ENCODE results near the gene JPH4.

The JPH4 gene

DNA sequence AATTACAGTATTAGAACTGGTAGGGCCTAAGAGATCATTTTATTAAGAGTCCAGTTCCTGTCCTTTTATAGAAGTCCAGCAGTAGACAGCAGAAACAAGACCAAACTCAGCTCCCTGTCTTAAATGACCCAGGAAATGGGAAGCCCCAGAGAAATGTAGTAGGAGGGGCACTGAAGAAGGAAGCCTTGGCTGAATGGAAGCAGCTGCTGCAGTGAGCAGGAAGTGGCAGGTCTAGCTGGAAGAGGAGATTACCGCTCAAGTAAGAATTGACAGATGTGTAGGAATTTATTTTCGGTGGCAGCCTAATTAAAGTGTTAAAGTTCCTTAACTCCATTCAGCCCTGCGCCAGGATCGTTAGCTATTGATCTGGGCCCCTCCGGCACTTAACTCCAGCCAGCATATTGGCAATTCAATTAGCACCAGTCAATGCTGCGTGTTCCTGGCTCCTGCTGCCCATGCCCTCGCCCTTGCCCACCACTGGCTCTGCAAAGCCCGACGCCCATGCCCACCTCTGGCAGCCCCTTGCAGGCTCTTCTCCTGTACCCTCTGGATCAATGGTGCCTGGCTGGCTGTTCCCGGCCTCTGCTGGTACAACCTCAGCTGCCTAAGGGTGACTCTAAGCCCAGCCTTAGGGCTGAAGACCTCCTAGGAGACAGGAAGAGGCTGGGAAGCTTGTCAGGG is 48.1 kb downstream of the JPH4 start:
- DNase-seq (ENCODE audit: low read depth in 2 of 2), result no peak

DNA sequence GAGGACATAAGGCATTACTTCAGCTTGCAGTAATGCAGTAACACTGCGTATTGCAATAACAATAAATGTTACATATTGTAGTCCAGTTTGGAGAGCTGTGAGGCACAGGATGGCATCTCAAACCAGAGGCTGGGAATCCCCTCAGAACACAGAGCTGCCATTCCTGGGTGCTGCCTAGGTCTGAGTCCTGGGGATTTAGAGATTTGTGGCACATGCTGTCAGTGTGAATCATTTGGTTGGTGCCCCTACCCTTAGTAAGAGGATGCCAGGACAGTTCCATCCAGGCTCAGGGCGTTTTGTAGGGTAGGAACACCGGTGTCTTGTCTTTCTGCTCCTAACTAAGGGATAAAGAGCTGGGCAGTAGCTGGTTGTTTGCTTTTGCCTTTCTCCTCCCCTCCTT is 49.6 kb downstream of the JPH4 start:
- DNase-seq (ENCODE audit: low read depth in 2 of 2), result no peak

DNA sequence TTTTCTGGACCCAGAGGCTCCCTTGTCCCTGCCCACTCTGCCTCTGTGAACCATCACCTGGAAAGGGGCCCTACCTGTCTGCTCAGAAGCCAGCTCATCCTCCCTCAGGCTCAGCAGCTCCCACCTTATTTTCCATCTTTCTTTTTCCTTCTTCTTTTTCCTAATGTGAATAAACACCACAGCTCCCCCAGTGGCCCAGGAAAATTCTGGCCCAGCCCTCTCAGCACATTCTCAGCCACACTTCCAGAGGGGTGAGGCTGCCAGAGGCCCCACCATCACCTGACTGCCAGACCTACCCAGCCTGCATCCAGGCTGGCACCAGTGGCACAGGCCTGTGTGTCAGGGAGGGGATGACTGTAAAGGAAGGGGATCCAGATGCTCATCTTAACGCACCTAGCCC is 50.0 kb downstream of the JPH4 start:
- no peak for DNase-seq (ENCODE audit: low read depth in 2 of 2)

DNA sequence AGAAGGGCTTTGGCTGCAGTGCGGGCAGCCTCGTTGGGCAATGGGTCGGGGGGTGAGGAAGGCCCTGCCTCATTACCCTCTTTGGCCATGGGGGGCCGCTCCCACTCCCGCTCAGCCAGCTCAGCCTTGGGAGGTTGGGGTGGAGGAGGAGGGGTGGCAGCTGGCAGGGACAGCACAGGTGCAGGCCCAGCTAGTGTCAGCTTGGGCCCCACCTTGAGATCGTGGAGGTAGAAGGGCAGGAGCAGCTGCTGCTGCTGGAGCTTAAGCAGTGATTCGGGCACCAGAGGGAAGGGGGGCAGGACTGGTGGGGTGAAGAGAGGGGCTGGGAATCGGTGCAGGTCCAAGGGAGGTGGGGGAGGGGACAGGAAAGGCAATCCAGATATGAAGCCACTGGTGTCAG is 53.0 kb downstream of the JPH4 start:
- no peak for DNase-seq (ENCODE audit: low read depth in 2 of 2)

DNA sequence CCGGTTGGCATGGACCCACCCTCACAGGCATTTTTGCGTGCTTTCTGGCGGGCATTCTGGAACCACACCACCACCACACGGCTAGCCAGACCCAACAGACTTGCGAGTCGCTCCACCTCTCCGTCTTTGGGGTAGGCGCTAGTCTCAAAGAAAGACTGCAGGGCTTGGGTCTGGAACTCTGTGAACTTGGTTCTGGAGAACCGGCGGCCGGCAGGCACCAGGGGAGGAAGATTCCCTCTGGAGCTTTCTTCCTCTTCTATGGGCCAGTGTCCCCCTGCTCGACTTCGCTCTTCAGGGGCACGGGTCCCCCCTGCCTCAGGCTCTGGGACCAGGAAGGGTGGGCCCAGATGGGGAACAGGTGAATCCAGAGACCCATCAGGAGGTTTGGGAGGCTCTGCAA is 53.6 kb downstream of the JPH4 start:
- DNase-seq (ENCODE audit: low read depth in 2 of 2), result no peak

DNA sequence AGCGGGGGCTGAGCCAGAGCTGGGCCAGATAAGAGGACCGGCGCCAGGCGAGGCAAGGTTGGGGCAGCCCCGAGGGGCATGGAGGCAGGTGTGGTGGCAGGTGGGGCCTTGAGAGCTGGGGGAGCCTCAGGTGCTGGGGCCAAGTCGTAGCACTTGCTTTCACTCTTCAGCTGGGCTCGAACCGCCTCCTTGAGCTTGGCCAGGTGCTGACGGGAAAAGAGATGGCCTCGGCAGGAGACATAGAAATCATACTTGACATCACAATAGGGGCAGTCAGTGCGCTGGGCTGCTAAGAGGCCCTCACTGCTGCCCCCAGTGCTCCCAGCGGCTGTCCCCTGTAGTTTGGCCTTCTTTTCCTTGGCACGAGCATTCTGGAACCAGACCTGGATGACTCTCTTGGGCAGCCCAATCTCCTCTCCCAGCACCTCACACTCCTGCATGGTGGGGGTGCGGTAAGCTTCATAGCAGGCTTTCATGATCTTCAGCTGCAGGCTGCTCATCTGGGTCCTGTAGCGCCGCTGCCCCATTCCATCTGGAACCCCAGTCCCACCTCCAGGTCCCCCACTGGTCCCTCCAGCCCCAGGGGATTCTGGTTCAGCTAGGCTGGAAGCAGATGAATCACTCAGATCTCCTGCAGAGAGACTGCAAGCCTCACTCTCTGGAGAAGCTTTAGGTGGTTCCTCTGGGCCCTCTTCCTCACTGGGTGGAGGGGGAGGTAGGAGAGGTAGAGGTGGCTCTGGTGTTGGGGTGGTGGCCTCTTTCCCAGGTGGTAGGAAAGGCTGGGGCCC is 55.2 kb downstream of the JPH4 start:
- DNase-seq (ENCODE audit: low read depth in 2 of 2), result no peak

DNA sequence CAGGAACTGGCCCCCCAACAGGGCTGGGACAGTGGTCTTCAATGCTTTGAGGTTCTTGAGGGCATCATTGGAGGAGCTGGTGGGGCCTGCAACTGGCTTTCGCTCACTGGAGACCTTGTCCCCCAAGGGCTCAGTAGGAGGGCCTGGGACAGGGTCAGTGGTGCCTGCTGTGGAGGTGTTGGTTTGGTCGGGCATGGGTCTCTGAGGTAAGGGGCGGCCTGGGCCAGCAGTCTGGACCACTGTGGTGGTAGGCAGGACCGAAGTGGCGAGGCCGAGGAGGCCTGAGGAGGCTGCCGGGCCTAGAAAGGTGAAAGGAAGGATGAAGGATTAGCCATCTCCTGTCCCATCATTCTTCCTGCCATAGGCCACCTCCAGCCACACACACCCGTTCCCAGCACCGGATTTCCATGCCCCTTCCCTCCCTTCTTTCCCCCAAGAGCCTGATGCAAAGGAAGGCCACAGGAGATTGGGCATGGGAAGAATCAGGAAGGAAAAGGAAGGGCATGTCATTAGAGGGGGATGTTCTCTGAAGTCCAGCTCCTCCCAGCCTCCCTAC is 55.9 kb downstream of the JPH4 start:
- no peak for DNase-seq (ENCODE audit: low read depth in 2 of 2)

DNA sequence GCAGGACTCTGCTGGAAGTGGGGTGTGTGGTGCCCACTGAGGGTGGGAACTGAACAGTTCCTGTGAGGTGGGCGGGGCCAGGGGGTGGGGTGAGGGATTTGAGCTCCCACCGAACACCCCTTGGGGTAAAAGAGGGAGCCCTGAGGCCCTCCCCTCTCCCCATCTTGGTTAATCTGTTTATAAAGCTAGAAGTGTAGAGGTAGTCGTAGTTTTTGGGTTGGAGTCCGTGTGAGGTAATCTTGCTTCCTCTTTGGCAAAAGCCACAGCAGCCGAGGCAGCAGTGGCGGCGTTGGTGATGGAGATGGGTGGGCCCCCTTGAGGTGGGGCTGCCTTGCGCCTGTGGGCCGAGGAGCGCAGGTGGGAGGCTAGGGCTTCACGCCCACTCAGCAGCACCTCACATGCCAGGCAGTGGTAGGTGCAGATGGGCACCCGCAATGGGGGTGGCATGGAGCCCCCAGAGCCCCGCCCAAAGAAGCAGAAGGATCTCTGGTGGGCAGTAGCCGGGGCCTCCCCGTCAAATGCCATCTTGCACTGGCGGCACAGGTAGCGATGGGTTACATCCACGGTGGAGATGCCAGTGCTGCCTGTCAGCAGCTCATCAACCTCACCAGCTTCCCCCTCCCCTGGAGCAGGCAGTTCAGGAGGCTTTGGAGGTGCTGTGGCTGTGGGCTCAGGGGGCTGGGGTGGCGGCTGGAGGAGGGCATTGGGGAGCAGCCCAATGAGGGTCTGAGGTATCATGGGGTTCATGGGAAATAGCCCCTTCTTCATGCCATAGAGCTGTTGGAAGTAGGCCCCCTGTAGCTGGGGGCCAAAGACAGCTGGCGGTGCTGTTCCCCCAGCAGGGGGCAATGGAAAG is 56.6 kb downstream of the JPH4 start:
- no peak for DNase-seq (ENCODE audit: low read depth in 2 of 2)

DNA sequence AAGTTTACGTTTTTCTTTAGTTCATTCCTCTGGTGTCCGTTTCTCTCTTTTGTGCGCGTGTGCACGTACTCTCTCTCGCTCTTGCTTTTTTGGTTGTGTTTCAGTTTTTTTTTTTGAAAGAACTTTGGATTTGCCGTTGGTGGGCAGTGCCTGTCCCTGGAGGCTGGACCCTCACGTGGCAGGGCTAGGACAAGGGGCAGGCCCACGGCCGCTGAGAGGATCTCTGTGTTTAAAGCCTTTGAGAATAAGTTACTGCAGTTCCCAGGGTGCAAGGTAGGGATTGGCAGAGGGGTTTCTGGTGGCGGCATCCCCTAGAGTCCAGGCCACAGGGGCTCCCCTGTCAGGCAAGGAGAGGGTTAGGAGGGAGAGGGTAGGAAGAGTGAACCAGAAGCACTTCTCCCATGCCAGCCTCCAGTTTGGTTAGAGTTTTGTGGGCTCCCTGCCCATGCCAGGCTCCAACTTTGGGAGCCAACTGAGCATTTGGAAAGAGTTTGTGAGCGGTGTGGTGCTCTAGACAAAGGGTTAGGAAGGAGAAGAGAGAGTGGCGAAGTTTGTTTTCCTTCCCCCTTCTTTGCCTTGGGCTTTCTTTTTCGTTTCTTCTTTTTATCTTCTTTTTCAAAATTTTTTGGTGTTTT is 57.6 kb downstream of the JPH4 start:
- no peak for DNase-seq (ENCODE audit: low read depth in 2 of 2)

DNA sequence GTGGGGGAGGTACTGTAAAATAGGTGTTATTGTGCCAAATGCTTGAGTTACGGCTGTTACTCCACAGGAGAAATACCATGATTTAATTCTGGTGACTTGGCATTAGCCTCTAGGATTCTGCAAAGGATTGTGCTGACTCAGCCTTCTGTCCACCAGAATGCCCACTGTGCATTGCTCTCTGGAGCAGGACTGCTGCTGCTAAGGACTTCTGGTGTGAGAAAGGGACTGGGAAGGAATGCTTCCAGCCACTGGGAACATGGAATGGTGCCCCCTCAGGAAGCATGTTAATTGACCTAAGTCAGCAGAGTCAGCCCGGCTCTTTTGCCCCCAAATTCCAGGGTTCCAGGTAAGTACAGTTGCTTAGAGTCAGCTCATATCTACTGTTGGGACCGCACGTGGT is 59.9 kb downstream of the JPH4 start:
- no peak for DNase-seq (ENCODE audit: low read depth in 2 of 2)

All from activated CD8-positive, alpha-beta memory T cell treated with anti-CD3 and anti-CD28 coated beads for 4 hours (primary cell).